Esophagus squamous epithelium (tissue), 5 donors: ENCODE results near the gene UTP20. TPM values are rescaled to one million over a fixed set of nuclear protein-coding genes. Genes with fewer than 3 reads are reported as not detected.

Source experiments
- DNase-seq: peaks from one replicate; lab custom pipeline; 2025; lab: John Stamatoyannopoulos, UW
- H3K27ac ChIP-seq, 4 donors: fragments of 200-600 bp; sonication (generic); one replicate each; pipeline ENCODE4 v1.5.1; 2016 to 2019; ENCODE audit warnings: mild to moderate bottlenecking in 1 of 4
- H3K27me3 ChIP-seq, 4 donors: fragments of 200-600 bp; sonication (generic); 1 replicate in 3 of 4; 2 replicates in 1 of 4; pipeline versions ENCODE4 v1.5.1 to v1.6.0; 2017 to 2021; ENCODE audit warnings: antibody characterized with exemption in 1 of 4
- H3K36me3 ChIP-seq, 3 donors: fragments of 200-600 bp; sonication (generic); one replicate each; pipeline ENCODE4 v1.5.1; 2016 to 2019
- H3K4me1 ChIP-seq, 3 donors: fragments of 200-600 bp; sonication (generic); one replicate each; pipeline ENCODE4 v1.5.1; 2017 to 2019
- H3K4me3 ChIP-seq, 4 donors: fragments of 200-600 bp; sonication (generic); 1 replicate in 3 of 4; 2 replicates in 1 of 4; pipeline ENCODE4 v1.5.1; 2016 to 2019; ENCODE audit warnings: mild to moderate bottlenecking in 2 of 4, moderate library complexity in 1 of 4
- H3K9me3 ChIP-seq, 3 donors: fragments of 200-600 bp; sonication (generic); one replicate each; pipeline ENCODE4 v1.5.1; 2016 to 2019
- POLR2A ChIP-seq, 4 donors: fragments of 450-650 bp; IDR thresholded peaks; one replicate each; pipeline ENCODE4 v1.6.1; 2017; ENCODE audit warnings: antibody characterized with exemption in 4 of 4, mild to moderate bottlenecking in 4 of 4, moderate library complexity in 3 of 4
- WGBS, 2 donors: methylation state at CpG; one replicate each; pipeline ENCODE4 v1.1.5; 2018; 5-methylcytosine and 5-hydroxymethylcytosine counted together
- intact Hi-C: fragments of 100-400 bp; cut with DNase I; formaldehyde crosslinking; loops from one replicate; pipeline ENCODE4 v1.15.0; 2022
- total RNA-seq, 4 donors: library from RNA; depleted of rRNA; stranded (reverse); fragments of >200 nt; gene quantifications; one replicate each; pipeline ENCODE4 v1.1.0, GENCODE V29; 2016
- TF ChIP-seq, protein P1 (sequence below), 6 experiments: fragments of 450-650 bp in 4 of 6; fragments of 200-600 bp in 2 of 6; sonication (generic) in 2 of 6; IDR thresholded peaks; one replicate each; pipeline ENCODE4 v1.5.1; 2016 to 2019; ENCODE audit warnings: antibody characterized with exemption in 6 of 6, mild to moderate bottlenecking in 4 of 6, moderate library complexity in 4 of 6
- donor health status: DM: yes; HTN: yes; CAD: no.

The UTP20 gene
- total RNA-seq, 4 donors from 2014 or later = 5.5 to 20.5 (median 13.5) TPM

GRCh38 chr12:101305794-101306193, 25.9 kb downstream of the UTP20 start:
- H3K36me3 ChIP-seq = peaks cover 4 to 99% (median 18%) of the 10 kb centered on the region in 3 donors
- H3K27ac ChIP-seq = no peak overlapping the region
- no peak for DNase-seq
- TF ChIP-seq POLR2A (IDR thresholded peaks at IDR 0.05) = no peak
- TF ChIP-seq, protein P1, sequence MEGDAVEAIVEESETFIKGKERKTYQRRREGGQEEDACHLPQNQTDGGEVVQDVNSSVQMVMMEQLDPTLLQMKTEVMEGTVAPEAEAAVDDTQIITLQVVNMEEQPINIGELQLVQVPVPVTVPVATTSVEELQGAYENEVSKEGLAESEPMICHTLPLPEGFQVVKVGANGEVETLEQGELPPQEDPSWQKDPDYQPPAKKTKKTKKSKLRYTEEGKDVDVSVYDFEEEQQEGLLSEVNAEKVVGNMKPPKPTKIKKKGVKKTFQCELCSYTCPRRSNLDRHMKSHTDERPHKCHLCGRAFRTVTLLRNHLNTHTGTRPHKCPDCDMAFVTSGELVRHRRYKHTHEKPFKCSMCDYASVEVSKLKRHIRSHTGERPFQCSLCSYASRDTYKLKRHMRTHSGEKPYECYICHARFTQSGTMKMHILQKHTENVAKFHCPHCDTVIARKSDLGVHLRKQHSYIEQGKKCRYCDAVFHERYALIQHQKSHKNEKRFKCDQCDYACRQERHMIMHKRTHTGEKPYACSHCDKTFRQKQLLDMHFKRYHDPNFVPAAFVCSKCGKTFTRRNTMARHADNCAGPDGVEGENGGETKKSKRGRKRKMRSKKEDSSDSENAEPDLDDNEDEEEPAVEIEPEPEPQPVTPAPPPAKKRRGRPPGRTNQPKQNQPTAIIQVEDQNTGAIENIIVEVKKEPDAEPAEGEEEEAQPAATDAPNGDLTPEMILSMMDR (IDR thresholded peaks at IDR 0.05) = no peak
- no peaks in the 10 kb centered on the region for H3K4me1 ChIP-seq
- intact Hi-C loops = no loop called here
- H3K27me3 ChIP-seq = no peaks in the 10 kb centered on the region
- 91 to 95% methylated on average over 2 of the region's 2 CpGs for WGBS, 2 donors
- H3K4me3 ChIP-seq = no peak overlapping the region
- no peaks in the 10 kb centered on the region for H3K9me3 ChIP-seq

DNA sequence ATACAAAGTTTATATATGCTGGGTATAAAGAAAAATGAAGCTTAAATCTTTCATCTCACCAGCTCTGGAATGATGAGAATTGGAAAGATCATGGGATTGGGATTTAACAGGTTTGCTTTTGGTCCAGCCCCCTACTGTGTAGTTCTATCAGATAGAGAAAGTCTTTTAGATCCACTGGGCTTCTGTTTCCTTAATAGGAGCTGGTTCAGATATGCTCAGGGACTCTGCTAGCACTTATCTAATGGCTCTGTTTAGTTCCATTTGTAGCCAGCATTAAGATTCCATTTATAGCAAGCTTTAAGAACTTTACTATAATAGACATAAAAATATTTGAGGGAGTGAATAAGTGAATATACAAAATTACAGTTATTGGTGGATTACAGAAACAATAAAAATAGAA, 42.6 kb downstream of the UTP20 start:
- Histone ChIP-seq H3K9me3 (no peaks in the 10 kb centered on the region), H3K36me3 (peaks cover 0 to 82% (median 9%) of the 10 kb centered on the region in 3 donors), H3K27ac (no peak overlapping the region), H3K27me3 (no peaks in the 10 kb centered on the region), H3K4me3 (no peak overlapping the region), H3K4me1 (no peaks in the 10 kb centered on the region)
- DNase-seq = no peak
- no peak for TF ChIP-seq POLR2A (IDR thresholded peaks at IDR 0.05)
- TF ChIP-seq, protein P1 (IDR thresholded peaks at IDR 0.05) = no peak
- intact Hi-C loops = no loop called here

DNA sequence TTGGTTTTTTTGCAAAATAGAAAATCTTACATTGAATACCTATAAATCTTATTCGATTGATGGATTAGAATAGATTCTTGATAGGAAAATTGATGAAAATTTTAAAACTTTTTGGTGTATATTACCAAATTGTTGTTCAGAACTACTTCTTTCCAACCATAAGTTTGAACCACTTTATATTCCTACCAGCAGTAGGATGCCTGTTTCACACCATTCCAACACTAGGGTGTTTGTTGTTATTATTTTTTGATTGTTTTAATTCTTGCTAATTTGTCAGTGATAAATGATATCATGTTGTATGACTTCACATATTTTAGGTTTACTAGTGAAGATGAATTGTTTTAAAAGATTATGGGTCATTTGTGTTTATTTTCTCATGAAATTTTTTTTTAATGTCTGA, 43.4 kb downstream of the UTP20 start:
- TF ChIP-seq, protein P1 (IDR thresholded peaks at IDR 0.05) = no peak
- TF ChIP-seq POLR2A (IDR thresholded peaks at IDR 0.05) = no peak
- Histone ChIP-seq H3K4me1 (no peaks in the 10 kb centered on the region), H3K9me3 (no peaks in the 10 kb centered on the region), H3K27ac (no peak overlapping the region), H3K4me3 (no peak overlapping the region), H3K36me3 (peaks cover 0 to 82% (median 10%) of the 10 kb centered on the region in 3 donors), H3K27me3 (no peaks in the 10 kb centered on the region)
- intact Hi-C loops = no loop called here
- WGBS, 2 donors = 96 to 100% methylated on average over 1 of the region's 1 CpG
- no peak for DNase-seq

DNA sequence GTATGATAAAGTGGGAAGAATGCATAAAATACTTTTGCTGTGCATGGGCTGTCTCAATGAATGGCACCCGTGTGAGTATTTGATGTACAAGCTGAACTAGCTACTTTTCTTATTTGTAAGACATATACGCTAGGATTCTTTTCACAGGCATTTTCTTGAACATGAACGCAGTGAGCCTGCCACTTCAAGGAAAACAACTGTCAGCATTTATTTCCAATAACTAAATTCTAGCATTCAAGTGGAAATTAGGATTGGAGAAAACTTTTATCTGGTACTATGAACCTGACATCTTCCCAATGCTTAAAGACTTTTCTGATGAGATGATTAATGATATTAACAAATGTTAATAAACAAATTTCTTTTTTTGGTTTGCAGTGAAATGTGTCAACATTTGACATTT, 45.7 kb downstream of the UTP20 start:
- no peaks in the 10 kb centered on the region for H3K27me3 ChIP-seq
- no peak overlapping the region for H3K4me3 ChIP-seq
- no peak for DNase-seq
- no peak overlapping the region for H3K27ac ChIP-seq
- TF ChIP-seq, protein P1 (IDR thresholded peaks at IDR 0.05) = no peak
- no peak for TF ChIP-seq POLR2A (IDR thresholded peaks at IDR 0.05)
- H3K9me3 ChIP-seq = no peaks in the 10 kb centered on the region
- WGBS, 2 donors = 86 to 88% methylated on average over 3 of the region's 3 CpGs
- peaks cover 0 to 82% (median 16%) of the 10 kb centered on the region in 3 donors for H3K36me3 ChIP-seq
- intact Hi-C loops = no loop called here
- H3K4me1 ChIP-seq = no peaks in the 10 kb centered on the region

DNA sequence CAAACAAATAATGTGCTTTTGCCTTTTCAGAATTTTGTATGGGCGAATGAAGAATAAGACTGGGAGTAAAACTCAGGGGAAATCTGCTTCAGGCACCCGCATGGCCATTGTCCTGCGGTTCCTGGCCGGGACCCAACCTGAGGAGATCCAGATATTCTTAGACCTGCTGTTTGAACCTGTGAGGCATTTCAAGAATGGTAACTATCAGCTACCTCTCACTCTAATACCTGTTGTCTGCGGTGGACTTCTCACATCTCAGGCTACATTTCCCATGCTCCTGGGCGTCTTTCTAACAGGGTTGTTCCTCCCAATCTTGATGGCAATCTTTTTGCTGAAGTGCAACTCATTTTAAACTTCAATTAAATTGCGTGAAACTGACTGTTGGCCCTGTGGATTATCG, 47.1 kb downstream of the UTP20 start:
- no peaks in the 10 kb centered on the region for H3K27me3 ChIP-seq
- no peak overlapping the region for H3K4me3 ChIP-seq
- no peak overlapping the region for H3K27ac ChIP-seq
- no peaks in the 10 kb centered on the region for H3K4me1 ChIP-seq
- DNase-seq = no peak
- 90 to 95% methylated on average over 8 of the region's 8 CpGs for WGBS, 2 donors
- intact Hi-C loops = no loop called here
- no peak for TF ChIP-seq POLR2A (IDR thresholded peaks at IDR 0.05)
- TF ChIP-seq, protein P1 (IDR thresholded peaks at IDR 0.05) = no peak
- H3K9me3 ChIP-seq = no peaks in the 10 kb centered on the region
- peaks cover 0 to 82% (median 13%) of the 10 kb centered on the region in 3 donors for H3K36me3 ChIP-seq
